Gastroesophageal sphincter (tissue), 3 donors: ENCODE data around the gene ARF3.

ENCODE experiments used
- POLR2AphosphoS5 ChIP-seq: sonication (generic); formaldehyde crosslinking; IDR thresholded peaks from one replicate; pipeline ENCODE4 v1.6.1; 2017; ENCODE audit warnings: antibody characterized with exemption
- TF ChIP-seq, protein P1 (sequence below), 4 experiments: fragments of 200-600 bp in 2 of 4; fragments of 450-650 bp in 2 of 4; sonication (generic) in 1 of 4; IDR thresholded peaks; one replicate each; pipeline ENCODE4 v1.5.1; 2017 to 2019; ENCODE audit warnings: antibody characterized with exemption in 4 of 4, mild to moderate bottlenecking in 2 of 4, moderate library complexity in 2 of 4

- TF ChIP-seq, protein P1, sequence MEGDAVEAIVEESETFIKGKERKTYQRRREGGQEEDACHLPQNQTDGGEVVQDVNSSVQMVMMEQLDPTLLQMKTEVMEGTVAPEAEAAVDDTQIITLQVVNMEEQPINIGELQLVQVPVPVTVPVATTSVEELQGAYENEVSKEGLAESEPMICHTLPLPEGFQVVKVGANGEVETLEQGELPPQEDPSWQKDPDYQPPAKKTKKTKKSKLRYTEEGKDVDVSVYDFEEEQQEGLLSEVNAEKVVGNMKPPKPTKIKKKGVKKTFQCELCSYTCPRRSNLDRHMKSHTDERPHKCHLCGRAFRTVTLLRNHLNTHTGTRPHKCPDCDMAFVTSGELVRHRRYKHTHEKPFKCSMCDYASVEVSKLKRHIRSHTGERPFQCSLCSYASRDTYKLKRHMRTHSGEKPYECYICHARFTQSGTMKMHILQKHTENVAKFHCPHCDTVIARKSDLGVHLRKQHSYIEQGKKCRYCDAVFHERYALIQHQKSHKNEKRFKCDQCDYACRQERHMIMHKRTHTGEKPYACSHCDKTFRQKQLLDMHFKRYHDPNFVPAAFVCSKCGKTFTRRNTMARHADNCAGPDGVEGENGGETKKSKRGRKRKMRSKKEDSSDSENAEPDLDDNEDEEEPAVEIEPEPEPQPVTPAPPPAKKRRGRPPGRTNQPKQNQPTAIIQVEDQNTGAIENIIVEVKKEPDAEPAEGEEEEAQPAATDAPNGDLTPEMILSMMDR (IDR thresholded peaks at IDR 0.05): no peak
- no peak for TF ChIP-seq POLR2AphosphoS5
Observed at GRCh38 chr12:48927261-48927660, 30.0 kb downstream of the ARF3 start.
